ENCODE data around the gene RAB3D.
"Not testable (repeated sequence)": the region's sequence is repeated elsewhere in the genome, so short reads cannot be mapped to it uniquely, and the experiment has no call there.

DNA sequence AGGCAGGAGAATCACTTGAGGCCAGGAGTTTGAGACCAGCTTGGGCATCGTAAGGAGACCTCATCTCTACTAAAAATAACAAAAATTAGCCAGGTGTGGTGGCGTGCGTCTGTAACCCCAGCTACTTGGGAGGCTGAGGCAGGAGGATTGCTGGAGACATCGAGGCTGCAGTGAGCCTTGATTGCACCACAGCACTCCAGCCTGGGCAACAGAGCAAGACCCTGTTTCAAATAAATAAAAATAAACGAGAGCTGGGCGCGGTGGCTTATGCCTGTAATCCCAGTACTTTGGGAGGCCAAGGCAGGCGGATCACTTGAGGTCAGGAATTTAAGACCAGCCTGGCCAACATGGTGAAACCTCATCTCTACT, 626 bp upstream of the RAB3D start:
- TF ChIP-seq, protein P1, sequence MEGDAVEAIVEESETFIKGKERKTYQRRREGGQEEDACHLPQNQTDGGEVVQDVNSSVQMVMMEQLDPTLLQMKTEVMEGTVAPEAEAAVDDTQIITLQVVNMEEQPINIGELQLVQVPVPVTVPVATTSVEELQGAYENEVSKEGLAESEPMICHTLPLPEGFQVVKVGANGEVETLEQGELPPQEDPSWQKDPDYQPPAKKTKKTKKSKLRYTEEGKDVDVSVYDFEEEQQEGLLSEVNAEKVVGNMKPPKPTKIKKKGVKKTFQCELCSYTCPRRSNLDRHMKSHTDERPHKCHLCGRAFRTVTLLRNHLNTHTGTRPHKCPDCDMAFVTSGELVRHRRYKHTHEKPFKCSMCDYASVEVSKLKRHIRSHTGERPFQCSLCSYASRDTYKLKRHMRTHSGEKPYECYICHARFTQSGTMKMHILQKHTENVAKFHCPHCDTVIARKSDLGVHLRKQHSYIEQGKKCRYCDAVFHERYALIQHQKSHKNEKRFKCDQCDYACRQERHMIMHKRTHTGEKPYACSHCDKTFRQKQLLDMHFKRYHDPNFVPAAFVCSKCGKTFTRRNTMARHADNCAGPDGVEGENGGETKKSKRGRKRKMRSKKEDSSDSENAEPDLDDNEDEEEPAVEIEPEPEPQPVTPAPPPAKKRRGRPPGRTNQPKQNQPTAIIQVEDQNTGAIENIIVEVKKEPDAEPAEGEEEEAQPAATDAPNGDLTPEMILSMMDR (conservative IDR thresholded peaks at IDR 0.05; ENCODE audit: low read depth in 2 of 2): not testable (repeated sequence)
- TF ChIP-seq REST (IDR thresholded peaks at IDR 0.05; ENCODE audit: unreplicated experiment); STAT1 (IDR thresholded peaks at IDR 0.05; ENCODE audit: unreplicated experiment); EZH2 (IDR thresholded peaks at IDR 0.05; ENCODE audit: low read depth, unreplicated experiment); CREB1 (CRISPR knock-in tag; IDR thresholded peaks at IDR 0.05; ENCODE audit: low read depth); POLR2AphosphoS5 (IDR thresholded peaks at IDR 0.05; ENCODE audit: low read depth); ZNF114 (CRISPR knock-in tag; IDR thresholded peaks at IDR 0.05); JUNB (IDR thresholded peaks at IDR 0.05; ENCODE audit: unreplicated experiment); EZH2phosphoT487 (IDR thresholded peaks at IDR 0.05; ENCODE audit: unreplicated experiment): not testable (repeated sequence)
- TF ChIP-seq, protein P2, sequence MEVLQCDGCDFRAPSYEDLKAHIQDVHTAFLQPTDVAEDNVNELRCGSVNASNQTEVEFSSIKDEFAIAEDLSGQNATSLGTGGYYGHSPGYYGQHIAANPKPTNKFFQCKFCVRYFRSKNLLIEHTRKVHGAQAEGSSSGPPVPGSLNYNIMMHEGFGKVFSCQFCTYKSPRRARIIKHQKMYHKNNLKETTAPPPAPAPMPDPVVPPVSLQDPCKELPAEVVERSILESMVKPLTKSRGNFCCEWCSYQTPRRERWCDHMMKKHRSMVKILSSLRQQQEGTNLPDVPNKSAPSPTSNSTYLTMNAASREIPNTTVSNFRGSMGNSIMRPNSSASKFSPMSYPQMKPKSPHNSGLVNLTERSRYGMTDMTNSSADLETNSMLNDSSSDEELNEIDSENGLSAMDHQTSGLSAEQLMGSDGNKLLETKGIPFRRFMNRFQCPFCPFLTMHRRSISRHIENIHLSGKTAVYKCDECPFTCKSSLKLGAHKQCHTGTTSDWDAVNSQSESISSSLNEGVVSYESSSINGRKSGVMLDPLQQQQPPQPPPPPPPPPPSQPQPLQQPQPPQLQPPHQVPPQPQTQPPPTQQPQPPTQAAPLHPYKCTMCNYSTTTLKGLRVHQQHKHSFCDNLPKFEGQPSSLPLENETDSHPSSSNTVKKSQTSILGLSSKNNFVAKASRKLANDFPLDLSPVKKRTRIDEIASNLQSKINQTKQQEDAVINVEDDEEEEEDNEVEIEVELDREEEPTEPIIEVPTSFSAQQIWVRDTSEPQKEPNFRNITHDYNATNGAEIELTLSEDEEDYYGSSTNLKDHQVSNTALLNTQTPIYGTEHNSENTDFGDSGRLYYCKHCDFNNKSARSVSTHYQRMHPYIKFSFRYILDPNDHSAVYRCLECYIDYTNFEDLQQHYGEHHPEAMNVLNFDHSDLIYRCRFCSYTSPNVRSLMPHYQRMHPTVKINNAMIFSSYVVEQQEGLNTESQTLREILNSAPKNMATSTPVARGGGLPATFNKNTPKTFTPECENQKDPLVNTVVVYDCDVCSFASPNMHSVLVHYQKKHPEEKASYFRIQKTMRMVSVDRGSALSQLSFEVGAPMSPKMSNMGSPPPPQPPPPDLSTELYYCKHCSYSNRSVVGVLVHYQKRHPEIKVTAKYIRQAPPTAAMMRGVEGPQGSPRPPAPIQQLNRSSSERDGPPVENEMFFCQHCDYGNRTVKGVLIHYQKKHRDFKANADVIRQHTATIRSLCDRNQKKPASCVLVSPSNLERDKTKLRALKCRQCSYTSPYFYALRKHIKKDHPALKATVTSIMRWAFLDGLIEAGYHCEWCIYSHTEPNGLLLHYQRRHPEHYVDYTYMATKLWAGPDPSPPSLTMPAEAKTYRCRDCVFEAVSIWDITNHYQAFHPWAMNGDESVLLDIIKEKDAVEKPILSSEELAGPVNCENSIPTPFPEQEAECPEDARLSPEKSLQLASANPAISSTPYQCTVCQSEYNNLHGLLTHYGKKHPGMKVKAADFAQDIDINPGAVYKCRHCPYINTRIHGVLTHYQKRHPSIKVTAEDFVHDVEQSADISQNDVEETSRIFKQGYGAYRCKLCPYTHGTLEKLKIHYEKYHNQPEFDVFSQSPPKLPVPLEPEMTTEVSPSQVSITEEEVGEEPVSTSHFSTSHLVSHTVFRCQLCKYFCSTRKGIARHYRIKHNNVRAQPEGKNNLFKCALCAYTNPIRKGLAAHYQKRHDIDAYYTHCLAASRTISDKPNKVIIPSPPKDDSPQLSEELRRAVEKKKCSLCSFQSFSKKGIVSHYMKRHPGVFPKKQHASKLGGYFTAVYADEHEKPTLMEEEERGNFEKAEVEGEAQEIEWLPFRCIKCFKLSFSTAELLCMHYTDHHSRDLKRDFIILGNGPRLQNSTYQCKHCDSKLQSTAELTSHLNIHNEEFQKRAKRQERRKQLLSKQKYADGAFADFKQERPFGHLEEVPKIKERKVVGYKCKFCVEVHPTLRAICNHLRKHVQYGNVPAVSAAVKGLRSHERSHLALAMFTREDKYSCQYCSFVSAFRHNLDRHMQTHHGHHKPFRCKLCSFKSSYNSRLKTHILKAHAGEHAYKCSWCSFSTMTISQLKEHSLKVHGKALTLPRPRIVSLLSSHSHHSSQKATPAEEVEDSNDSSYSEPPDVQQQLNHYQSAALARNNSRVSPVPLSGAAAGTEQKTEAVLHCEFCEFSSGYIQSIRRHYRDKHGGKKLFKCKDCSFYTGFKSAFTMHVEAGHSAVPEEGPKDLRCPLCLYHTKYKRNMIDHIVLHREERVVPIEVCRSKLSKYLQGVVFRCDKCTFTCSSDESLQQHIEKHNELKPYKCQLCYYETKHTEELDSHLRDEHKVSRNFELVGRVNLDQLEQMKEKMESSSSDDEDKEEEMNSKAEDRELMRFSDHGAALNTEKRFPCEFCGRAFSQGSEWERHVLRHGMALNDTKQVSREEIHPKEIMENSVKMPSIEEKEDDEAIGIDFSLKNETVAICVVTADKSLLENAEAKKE (CRISPR knock-in tag; IDR thresholded peaks at IDR 0.05): not testable (repeated sequence)
